ENCODE results near the gene EFNA1.

Gene EFNA1

GRCh38 chr1:155127105-155127966 lies at the start of gene EFNA1:
Gene EFNA1 (plus strand): TSS chr1:155127876. CDS start chr1:155127978, 102 bp downstream.
- DNase-seq = no peak

- no peak for DNase-seq
These were observed 49.0 kb upstream of the EFNA1 start, which contains the start of gene EFNA3 for GRCh38 chr1:155078469-155079209. Gene EFNA3 (plus strand): TSS chr1:155078837. CDS start chr1:155078942, 105 bp downstream.

GRCh38 chr1:155079210-155079486 lies 48.5 kb upstream of the EFNA1 start:
- DNase-seq = no peak

- DNase-seq = no peak
These were observed 48.0 kb upstream of the EFNA1 start for GRCh38 chr1:155079487-155080311.

- DNase-seq = no peak
These were observed 47.1 kb upstream of the EFNA1 start for GRCh38 chr1:155080312-155081228.

GRCh38 chr1:155081472-155082300 lies 46.0 kb upstream of the EFNA1 start:
- peak; percentile 32 for DNase-seq

GRCh38 chr1:155082301-155083051 lies 45.2 kb upstream of the EFNA1 start:
- DNase-seq = no peak

- DNase-seq = no peak
These were observed 44.6 kb upstream of the EFNA1 start for GRCh38 chr1:155083052-155083541.

GRCh38 chr1:155083865-155084721 lies 43.6 kb upstream of the EFNA1 start:
- DNase-seq = peak; percentile 30

GRCh38 chr1:155084722-155085503 lies 42.8 kb upstream of the EFNA1 start:
- peak; percentile 85 for DNase-seq

- no peak for DNase-seq
These were observed 42.1 kb upstream of the EFNA1 start for GRCh38 chr1:155085504-155086127.

GRCh38 chr1:155086128-155086741 lies 41.4 kb upstream of the EFNA1 start:
- no peak for DNase-seq

- no peak for DNase-seq
These were observed 40.7 kb upstream of the EFNA1 start for GRCh38 chr1:155086856-155087535.

GRCh38 chr1:155091071-155092051 lies 36.3 kb upstream of the EFNA1 start:
- DNase-seq = no peak

- DNase-seq = no peak
These were observed 35.5 kb upstream of the EFNA1 start for GRCh38 chr1:155092131-155092530.

- no peak for DNase-seq
These were observed 35.0 kb upstream of the EFNA1 start for GRCh38 chr1:155092641-155093040.

Measured in GF-D8 (cell line).